ENCODE data around the gene HLTF.

The HLTF gene

DNA sequence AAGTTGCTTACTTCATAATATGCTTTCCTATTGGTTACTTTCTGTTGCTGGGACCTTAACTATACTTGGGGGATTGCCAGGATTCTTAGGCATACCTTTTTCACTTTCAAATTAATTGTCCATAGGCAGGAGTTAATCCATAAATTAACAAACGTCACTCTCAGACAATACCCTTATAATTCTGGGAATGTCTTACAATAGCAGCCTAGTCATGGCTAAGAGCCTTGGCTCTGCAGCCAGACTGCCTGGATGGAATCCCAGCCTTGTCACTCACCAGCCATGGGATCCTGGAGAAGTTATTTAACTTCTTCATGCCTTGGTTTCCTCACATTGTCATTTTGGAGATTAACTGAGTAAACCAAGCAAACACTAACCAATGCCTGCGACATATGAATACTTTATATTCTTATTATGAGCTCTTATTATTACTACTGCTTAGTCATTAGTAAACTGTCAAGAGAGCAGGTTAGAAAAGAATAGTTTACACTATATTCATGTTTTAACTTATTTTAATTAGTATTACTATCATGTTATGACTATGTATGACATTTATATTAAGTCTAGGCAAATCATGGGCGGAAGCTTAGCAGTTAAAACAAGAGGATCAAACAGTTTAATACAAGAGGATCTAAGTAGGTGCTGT lies 66.0 kb downstream of the HLTF start:
- DNase-seq (ENCODE audit: extremely low read depth in 1 of 2, low read depth in 1 of 2): no peak

GRCh38 chr3:149019580-149019979 lies 66.8 kb downstream of the HLTF start:
- DNase-seq (ENCODE audit: extremely low read depth in 1 of 2, low read depth in 1 of 2): no peak

GRCh38 chr3:149018247-149018646 lies 68.1 kb downstream of the HLTF start:
- no peak for DNase-seq (ENCODE audit: extremely low read depth in 1 of 2, low read depth in 1 of 2)

GRCh38 chr3:149016669-149017541 lies 69.4 kb downstream of the HLTF start:
- no peak for DNase-seq (ENCODE audit: extremely low read depth in 1 of 2, low read depth in 1 of 2)

GRCh38 chr3:149016242-149016641 lies 70.1 kb downstream of the HLTF start:
- no peak for DNase-seq (ENCODE audit: extremely low read depth in 1 of 2, low read depth in 1 of 2)

- DNase-seq (ENCODE audit: extremely low read depth in 1 of 2, low read depth in 1 of 2): no peak
These were observed 70.9 kb downstream of the HLTF start for GRCh38 chr3:149015393-149015792.

GRCh38 chr3:149013726-149014125 lies 72.6 kb downstream of the HLTF start:
- no peak for DNase-seq (ENCODE audit: extremely low read depth in 1 of 2, low read depth in 1 of 2)

DNA sequence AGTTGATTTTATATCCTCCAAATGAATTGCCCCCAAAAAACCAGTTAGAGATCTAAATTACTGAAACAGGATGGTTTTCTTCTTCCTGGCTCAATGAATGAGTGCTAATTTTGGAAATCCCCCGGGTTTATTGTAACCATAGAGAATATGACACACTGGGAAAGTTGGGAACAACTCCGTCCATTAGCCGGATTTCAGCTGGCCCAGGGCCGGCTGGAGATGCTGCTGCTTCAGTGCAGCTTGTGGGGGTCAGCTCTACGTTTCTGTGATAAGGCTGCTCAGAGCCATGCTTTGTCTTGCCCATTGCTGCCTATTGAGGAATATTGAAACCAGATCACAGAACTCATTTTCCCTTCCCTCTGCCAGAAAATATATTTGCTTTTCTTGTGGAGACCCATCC lies 74.7 kb downstream of the HLTF start:
- DNase-seq (ENCODE audit: extremely low read depth in 1 of 2, low read depth in 1 of 2): no peak

GRCh38 chr3:149010966-149011365 lies 75.4 kb downstream of the HLTF start:
- no peak for DNase-seq (ENCODE audit: extremely low read depth in 1 of 2, low read depth in 1 of 2)

GRCh38 chr3:149010504-149010951 lies 75.8 kb downstream of the HLTF start:
- DNase-seq (ENCODE audit: extremely low read depth in 1 of 2, low read depth in 1 of 2): no peak

DNA sequence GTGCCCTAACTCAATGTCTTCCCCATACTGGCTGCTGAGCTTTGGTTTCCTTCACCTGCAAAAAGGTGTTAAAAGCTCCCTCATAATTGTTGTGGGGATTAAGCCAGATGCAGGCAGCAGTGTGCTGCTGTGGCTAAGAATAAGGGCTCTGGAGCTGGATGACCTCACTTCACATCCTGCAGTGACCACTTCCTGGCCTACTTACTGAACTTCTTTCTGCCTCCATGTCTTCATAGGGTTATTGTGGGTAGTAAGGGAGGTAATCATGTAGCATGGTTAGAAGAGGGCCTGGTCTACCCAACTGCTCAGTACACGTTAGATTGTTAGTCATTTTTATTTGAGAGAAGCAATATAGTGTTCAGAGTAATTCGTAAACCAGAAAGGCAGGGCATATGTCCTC lies 76.6 kb downstream of the HLTF start:
- DNase-seq (ENCODE audit: extremely low read depth in 1 of 2, low read depth in 1 of 2): peak in 1 of 2 donors; percentile 11

DNA sequence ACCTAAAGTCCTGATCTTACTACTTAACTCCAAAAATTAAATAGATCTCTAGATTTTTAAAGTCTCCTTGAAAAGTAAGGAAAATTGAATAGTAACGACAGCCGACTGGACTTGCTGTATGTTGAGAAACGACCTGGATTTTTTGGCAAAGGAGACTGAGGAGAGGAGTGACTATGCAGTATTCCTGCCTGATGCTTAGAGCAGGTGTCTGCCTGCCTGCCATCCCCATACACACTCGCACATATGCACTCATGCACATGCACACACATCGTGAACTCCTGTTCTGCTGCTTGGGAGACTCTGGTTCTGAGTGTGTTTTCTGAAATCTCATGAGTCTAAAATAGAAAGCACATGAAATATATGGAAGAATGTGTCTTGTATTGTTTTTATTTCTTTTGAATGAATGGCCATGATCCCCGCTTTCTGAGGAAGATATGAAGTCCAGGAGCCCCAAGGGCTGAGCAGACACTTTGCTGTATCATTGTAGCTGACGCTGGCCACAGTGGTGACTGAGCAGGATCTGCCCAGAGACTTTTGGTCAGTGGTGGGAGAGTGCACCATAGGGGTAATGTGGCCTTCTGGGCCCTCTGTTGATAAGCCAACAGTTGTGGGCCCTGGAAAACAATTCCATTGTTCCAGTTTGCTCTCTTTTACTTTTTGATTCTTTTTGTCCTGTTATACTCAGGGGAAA lies 78.6 kb downstream of the HLTF start:
- DNase-seq (ENCODE audit: extremely low read depth in 1 of 2, low read depth in 1 of 2): no peak

DNA sequence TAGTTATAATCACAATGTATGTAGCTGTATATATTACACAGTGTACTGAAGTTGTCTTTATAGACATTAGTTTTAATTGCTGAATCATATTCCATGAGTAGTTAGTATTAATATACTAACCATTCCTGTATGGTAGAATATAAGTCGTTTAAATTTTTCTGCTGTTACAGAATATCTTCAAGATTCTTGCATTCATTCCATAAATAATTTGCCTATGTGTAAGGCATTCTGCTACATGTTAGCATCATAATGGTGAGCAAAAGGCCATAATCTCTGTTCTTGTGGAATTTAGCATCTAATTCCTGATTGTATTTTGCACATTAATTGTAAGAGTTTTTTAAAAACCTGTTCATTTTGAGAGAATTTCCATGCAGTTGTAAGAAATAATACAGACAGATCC lies 80.9 kb downstream of the HLTF start:
- no peak for DNase-seq (ENCODE audit: extremely low read depth in 1 of 2, low read depth in 1 of 2)

- no peak for DNase-seq (ENCODE audit: extremely low read depth in 1 of 2, low read depth in 1 of 2)
These were observed 81.7 kb downstream of the HLTF start for GRCh38 chr3:149004622-149005021.

- DNase-seq (ENCODE audit: extremely low read depth in 1 of 2, low read depth in 1 of 2): no peak
These were observed 82.6 kb downstream of the HLTF start for GRCh38 chr3:149003653-149004305.

DNA sequence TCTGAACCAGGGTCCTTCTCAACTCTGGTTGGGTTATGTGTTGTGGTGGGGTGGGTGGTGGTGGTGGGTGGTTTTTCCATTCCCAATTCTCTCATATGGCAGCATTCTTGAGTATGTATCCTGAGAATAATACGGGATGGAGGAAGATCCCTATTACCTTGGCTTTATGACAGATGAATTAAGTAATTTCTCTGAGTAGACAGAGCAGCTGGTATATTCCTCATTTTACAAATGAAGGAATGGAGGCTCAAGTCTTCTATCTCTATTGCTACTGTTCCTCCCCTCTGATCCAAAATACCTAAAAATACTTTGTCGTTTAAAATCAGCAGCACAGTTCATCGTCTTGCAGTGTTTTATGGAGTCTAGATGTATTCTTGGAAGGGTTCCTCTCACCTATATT lies 84.6 kb downstream of the HLTF start:
- no peak for DNase-seq (ENCODE audit: extremely low read depth in 1 of 2, low read depth in 1 of 2)

DNA sequence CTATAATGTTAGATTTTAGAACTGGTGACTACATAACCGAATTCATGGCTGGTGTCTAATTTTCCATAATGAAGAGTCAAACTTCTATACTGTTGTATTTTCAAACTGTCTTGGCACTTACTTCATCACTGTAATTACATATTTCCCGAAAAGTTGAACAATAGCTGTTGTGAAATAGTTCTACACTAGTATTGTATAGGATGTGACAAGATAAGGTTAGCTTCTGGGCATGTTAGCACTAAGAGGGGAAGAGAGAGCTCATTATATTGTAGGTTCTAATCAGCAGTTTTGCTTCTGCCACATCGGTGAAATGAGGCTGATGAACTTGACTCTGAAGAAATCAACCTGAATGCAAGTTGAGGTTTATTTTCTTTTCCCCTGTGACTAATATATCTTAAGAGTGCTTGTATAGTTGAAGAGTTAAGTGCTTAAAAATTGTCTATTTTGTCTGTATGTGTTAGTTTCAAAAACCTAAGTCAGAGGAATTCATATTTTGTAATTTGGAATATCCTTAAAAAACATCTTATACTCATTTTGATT lies 86.1 kb downstream of the HLTF start:
- DNase-seq (ENCODE audit: extremely low read depth in 1 of 2, low read depth in 1 of 2): no peak

DNA sequence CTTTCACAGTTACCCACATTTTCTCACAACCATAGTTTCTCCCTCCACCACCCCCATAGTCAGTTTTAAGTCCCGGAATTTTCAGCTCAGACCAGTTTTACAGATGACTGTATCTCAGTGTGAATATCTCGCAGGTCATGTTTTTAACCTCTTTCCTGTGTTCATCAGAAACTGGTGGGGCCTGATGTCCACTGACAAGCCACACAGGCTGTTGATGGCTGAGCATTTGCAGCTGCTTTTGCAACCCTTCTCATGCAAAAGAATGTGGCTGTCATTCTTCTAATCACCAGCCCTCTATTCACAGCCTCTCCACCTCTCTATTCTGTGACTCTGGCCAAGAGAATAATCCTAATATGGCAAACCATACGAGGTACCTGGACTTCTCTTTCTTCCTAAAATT lies 86.5 kb downstream of the HLTF start:
- no peak for DNase-seq (ENCODE audit: extremely low read depth in 1 of 2, low read depth in 1 of 2)

DNA sequence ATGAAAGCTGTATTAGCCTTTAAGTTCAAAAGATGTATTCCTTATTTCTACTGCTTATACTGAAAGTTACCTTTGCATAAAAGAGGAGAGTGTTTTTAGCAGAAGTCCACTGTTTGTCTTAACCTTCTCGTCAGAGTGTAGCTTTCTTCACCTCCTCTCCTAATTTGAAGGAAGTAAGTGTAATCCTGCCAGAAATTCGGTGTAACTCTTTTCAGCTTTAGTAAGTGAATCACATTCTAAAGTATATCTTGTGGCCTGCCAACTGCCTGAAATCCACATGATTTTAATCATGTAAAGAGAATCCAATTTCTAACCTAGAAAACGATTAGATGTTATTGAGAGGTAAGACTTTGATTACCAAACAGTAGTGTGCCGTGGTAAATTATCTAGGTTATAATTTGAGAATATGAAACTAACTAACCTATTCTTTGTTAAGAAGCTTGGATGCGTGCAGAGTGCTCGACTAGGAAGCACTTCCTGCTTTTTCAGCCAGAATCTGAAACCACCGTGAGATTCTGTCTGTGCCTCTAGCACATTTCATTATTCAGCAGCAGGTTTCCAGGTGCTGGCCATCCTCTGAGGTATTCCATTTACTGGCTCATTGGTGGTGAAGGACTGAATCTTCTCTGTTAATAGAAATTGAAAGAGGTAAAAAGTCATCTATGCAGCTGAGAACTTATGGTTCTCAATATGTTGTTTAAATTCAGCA lies 87.5 kb downstream of the HLTF start:
- DNase-seq (ENCODE audit: extremely low read depth in 1 of 2, low read depth in 1 of 2): no peak

DNA sequence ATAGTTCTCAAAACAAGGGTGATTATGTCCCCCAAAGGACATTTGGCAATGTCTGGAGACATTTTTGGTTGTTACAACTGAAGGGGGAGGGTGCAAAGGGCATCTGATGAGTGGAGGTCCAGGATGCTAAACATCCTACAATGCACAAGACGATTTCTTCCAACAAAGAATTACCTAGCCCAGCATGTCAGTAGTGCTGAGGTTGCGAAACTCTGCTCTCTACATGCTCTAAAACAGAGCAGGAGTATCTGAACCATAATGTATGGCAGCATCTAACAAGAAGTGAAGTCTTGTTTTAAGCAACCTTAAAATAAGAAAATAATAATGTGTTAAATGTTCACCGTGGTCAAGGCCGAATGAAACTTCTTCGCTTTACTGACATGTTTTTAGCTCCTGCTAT lies 88.0 kb downstream of the HLTF start:
- no peak for DNase-seq (ENCODE audit: extremely low read depth in 1 of 2, low read depth in 1 of 2)

All from activated CD8-positive, alpha-beta memory T cell treated with anti-CD3 and anti-CD28 coated beads for 1 hour (primary cell).